GM12878 (cell line): ENCODE data around the gene BRME1. TPM values are rescaled to one million over a fixed set of nuclear protein-coding genes. Genes with fewer than 3 reads are reported as not detected.

Source experiments
- ATAC-seq: fragments of 200-7000 bp; cut with Tn5 transposase; 3 replicates; pipeline ENCODE4 v1.9.1; 2020; ENCODE audit warnings: mild to moderate bottlenecking, moderate library complexity
- BruUV-seq: library from RNA; stranded (reverse); fragments of 400-500 nt; replicated peaks from 2 replicates; lab custom pipeline; 2021; lab: Mats Ljungman, UMichigan
- CTCF ChIA-PET: fragments of 300-600 bp; sonication (Branson Sonifier 250); formaldehyde crosslinking; extraction: SDS; loops from one replicate; lab custom pipeline; 2021; ENCODE audit warnings: inconsistent platforms; lab: Yijun Ruan, JAX
- POLR2A ChIA-PET: fragments of 350-600 bp; formaldehyde crosslinking; extraction: SDS; loops from one replicate; lab custom pipeline; 2021; ENCODE audit warnings: inconsistent platforms; lab: Charles Lee
- RAD21 ChIA-PET: fragments of 300-600 bp; sonication (Branson Sonifier 250); formaldehyde crosslinking; loops from one replicate; lab custom pipeline; 2023; ENCODE audit warnings: antibody characterized with exemption; ENCODE audit not compliant: unreplicated experiment; lab: Charles Lee
- SMC1A ChIA-PET: fragments of 300-600 bp; sonication (Branson Sonifier 250); formaldehyde crosslinking; loops from one replicate; lab custom pipeline; 2023; ENCODE audit not compliant: unreplicated experiment, uncharacterized antibody; lab: Charles Lee
- DNase-seq: peaks from one replicate; pipeline ENCODE4 v3.0.0-alpha.2; 2011; ENCODE audit warnings: low read depth, low spot score
- FAIRE-seq: peaks from 3 replicates; lab custom pipeline; 2011; peaks lifted over from hg19 to GRCh38; lab: Jason Lieb, UNC
- H2AFZ ChIP-seq: 2 replicates; pipeline ENCODE4 v1.6.0; 2011; ENCODE audit warnings: low read depth, low read length, control low read depth; ENCODE audit not compliant: control insufficient read depth
- H3K27ac ChIP-seq: 2 replicates; pipeline ENCODE4 v1.5.1; 2011; ENCODE audit warnings: control low read depth; ENCODE audit not compliant: control insufficient read depth, insufficient read depth
- H3K27me3 ChIP-seq, 2 experiments: replicated peaks in 1 of 2; 2 replicates each; pipeline versions ENCODE4 v1.6.0 to v1.6.1; 2011; ENCODE audit warnings: low read length in 1 of 2; ENCODE audit not compliant: control insufficient read depth in 2 of 2, insufficient read depth in 2 of 2
- H3K36me3 ChIP-seq, 2 experiments: 2 replicates each; pipeline ENCODE4 v1.5.1; 2011; ENCODE audit warnings: low read length in 1 of 2; ENCODE audit not compliant: control insufficient read depth in 2 of 2, insufficient read depth in 2 of 2
- H3K4me1 ChIP-seq: 2 replicates; pipeline ENCODE4 v1.6.1; 2011; ENCODE audit warnings: mild to moderate bottlenecking, low read length, moderate library complexity, mixed read lengths; ENCODE audit not compliant: control insufficient read depth, insufficient read depth
- H3K4me2 ChIP-seq: 2 replicates; pipeline ENCODE4 v1.6.0; 2011; ENCODE audit warnings: control low read depth; ENCODE audit not compliant: control insufficient read depth, insufficient read depth
- H3K4me3 ChIP-seq: fragments of 200-600 bp; sonication (generic); 2 replicates; pipeline ENCODE4 v1.5.1; 2016
- H3K79me2 ChIP-seq: 2 replicates; pipeline ENCODE4 v1.6.0; 2011; ENCODE audit warnings: low read length; ENCODE audit not compliant: control insufficient read depth, insufficient read depth
- H3K9ac ChIP-seq: 2 replicates; pipeline ENCODE4 v1.8.0; 2011; ENCODE audit warnings: low read length, control low read depth, mixed read lengths; ENCODE audit not compliant: control insufficient read depth, insufficient read depth
- H3K9me3 ChIP-seq: replicated peaks from 3 replicates; pipeline ENCODE4 v1.5.1; 2011; ENCODE audit warnings: mild to moderate bottlenecking, low read length; ENCODE audit not compliant: control insufficient read depth, insufficient read depth
- H4K20me1 ChIP-seq: 2 replicates; pipeline ENCODE4 v1.6.0; 2011; ENCODE audit not compliant: control insufficient read depth, insufficient read depth
- BACH1 ChIP-seq: fragments of 450-650 bp; IDR thresholded peaks from 2 replicates; pipeline ENCODE4 v1.6.1; 2017; ENCODE audit warnings: mild to moderate bottlenecking, borderline replicate concordance
- CREB1 ChIP-seq: IDR thresholded peaks from 2 replicates; pipeline ENCODE4 v1.6.1; 2012; ENCODE audit warnings: low read depth, mild to moderate bottlenecking, inconsistent platforms
- ESRRA ChIP-seq: IDR thresholded peaks from 2 replicates; pipeline ENCODE4 v1.6.1; 2012; ENCODE audit warnings: mild to moderate bottlenecking, low read length, improper control_type of control experiment
- FOXM1 ChIP-seq: IDR thresholded peaks from 2 replicates; pipeline ENCODE4 v1.6.1; 2012; ENCODE audit warnings: low read depth, mild to moderate bottlenecking, inconsistent platforms, low read length, moderate library complexity
- MEF2B ChIP-seq: fragments of 450-650 bp; IDR thresholded peaks from 2 replicates; pipeline ENCODE4 v1.6.1; 2018; ENCODE audit warnings: mild to moderate bottlenecking, moderate library complexity; ENCODE audit not compliant: partially characterized antibody, poor library complexity, severe bottlenecking
- MYC ChIP-seq: IDR thresholded peaks from 2 replicates; pipeline ENCODE4 v1.6.1; 2011; ENCODE audit warnings: mild to moderate bottlenecking, low read length, moderate library complexity, inconsistent platforms; ENCODE audit not compliant: insufficient read depth, insufficient replicate concordance, insufficient read length, severe bottlenecking
- NFXL1 ChIP-seq: fragments of 450-650 bp; IDR thresholded peaks from 2 replicates; pipeline ENCODE4 v1.6.1; 2017; ENCODE audit warnings: antibody characterized with exemption, mild to moderate bottlenecking, borderline replicate concordance
- NFYB ChIP-seq: IDR thresholded peaks from 2 replicates; pipeline ENCODE4 v1.6.1; 2011; ENCODE audit warnings: low read depth, mild to moderate bottlenecking, low read length, improper control_type of control experiment, moderate library complexity; ENCODE audit not compliant: insufficient read depth
- NR2C2 ChIP-seq: IDR thresholded peaks from 2 replicates; pipeline ENCODE4 v1.6.1; 2011; ENCODE audit warnings: borderline replicate concordance, low read depth; ENCODE audit not compliant: control insufficient read depth, insufficient read length
- NRF1 ChIP-seq: conservative IDR thresholded peaks from 2 replicates; pipeline ENCODE4 v1.6.1; 2011; ENCODE audit warnings: mild to moderate bottlenecking, low read depth, low read length, improper control_type of control experiment
- POLR2A ChIP-seq: IDR thresholded peaks from 2 replicates; pipeline ENCODE4 v1.6.1; 2011; ENCODE audit warnings: low read depth, mild to moderate bottlenecking, low read length
- POLR2AphosphoS5 ChIP-seq: IDR thresholded peaks from 2 replicates; pipeline ENCODE4 v1.6.1; 2011; ENCODE audit warnings: mild to moderate bottlenecking, low read length, inconsistent platforms
- POU2F2 ChIP-seq: IDR thresholded peaks from 3 replicates; pipeline ENCODE4 v1.6.1; 2011; ENCODE audit warnings: low read depth, mild to moderate bottlenecking, low read length, borderline replicate concordance
- RCOR1 ChIP-seq: conservative IDR thresholded peaks from 2 replicates; pipeline ENCODE4 v1.6.1; 2012; ENCODE audit warnings: low read depth, low read length, improper control_type of control experiment
- SMAD5 ChIP-seq: IDR thresholded peaks from 2 replicates; pipeline ENCODE4 v1.6.1; 2016; ENCODE audit warnings: antibody characterized with exemption, low read depth
- STAT1 ChIP-seq: fragments of 450-650 bp; conservative IDR thresholded peaks from 2 replicates; pipeline ENCODE4 v1.6.1; 2014; ENCODE audit warnings: antibody characterized with exemption, mild to moderate bottlenecking
- TCF7 ChIP-seq: IDR thresholded peaks from 2 replicates; pipeline ENCODE4 v1.6.1; 2014; ENCODE audit warnings: antibody characterized with exemption, borderline replicate concordance
- ZNF207 ChIP-seq: fragments of 450-650 bp; IDR thresholded peaks from 2 replicates; pipeline ENCODE4 v1.6.1; 2014; ENCODE audit warnings: antibody characterized with exemption, mild to moderate bottlenecking, borderline replicate concordance
- ZNF687 ChIP-seq: fragments of 450-650 bp; IDR thresholded peaks from 2 replicates; pipeline ENCODE4 v1.6.1; 2017; ENCODE audit warnings: mild to moderate bottlenecking, moderate library complexity
- WGBS: methylation state at CpG from one replicate; pipeline ENCODE4 v1.1.6; 2016; ENCODE audit warnings: low lambda C conversion rate; ENCODE audit not compliant: insufficient replicate concordance, insufficient coverage; ENCODE audit errors: missing lambda C conversion rate; 5-methylcytosine and 5-hydroxymethylcytosine counted together
- in situ Hi-C: fragments of 300-500 bp; cut with MboI; formaldehyde crosslinking; loops from 9 replicates; pipeline ENCODE4 v1.14.3; 2018; ENCODE audit warnings: mixed read lengths
- intact Hi-C: fragments of 100-400 bp; cut with micrococcal nuclease; formaldehyde crosslinking; loops from one replicate; pipeline ENCODE4 v1.14.2; 2022; ENCODE audit not compliant: unreplicated experiment
- polyA plus RNA-seq, 11 experiments: library from polyadenylated mRNA; depleted of rRNA in 4 of 11; unstranded in 6 of 11; stranded (reverse) in 5 of 11; fragments of >200 nt; fragmentation: Nextera tagmentation in 4 of 11; fragmentation: Illumina TruSeq in 1 of 11; extraction: Ambion mirVana in 4 of 11; extraction: Trizol in 1 of 11; gene quantifications; 1 replicate in 1 of 11; 2 replicates in 10 of 11; pipeline versions ENCODE4 v1.2.1 to v1.2.3, GENCODE V29; 2011 to 2016; ENCODE audit warnings: inconsistent platforms in 2 of 11, missing spikeins in 2 of 11, low read depth in 1 of 11
- total RNA-seq, 4 experiments: library from RNA; depleted of rRNA in 3 of 4; stranded (reverse); fragments of >200 nt in 3 of 4; fragmentation: Illumina TruSeq in 1 of 4; extraction: Trizol in 1 of 4; gene quantifications; 2 replicates each; pipeline versions ENCODE4 v1.2.1 to v1.2.3, GENCODE V29; 2013 to 2021

BRME1 gene
- total and polyA plus RNA-seq, 10 of the 15 experiments (the other 5 are each of a cell fraction or from before 2014, with no cell fraction given): 0.07 to 2.2 (median 1.1) TPM; not detected in 1

DNA sequence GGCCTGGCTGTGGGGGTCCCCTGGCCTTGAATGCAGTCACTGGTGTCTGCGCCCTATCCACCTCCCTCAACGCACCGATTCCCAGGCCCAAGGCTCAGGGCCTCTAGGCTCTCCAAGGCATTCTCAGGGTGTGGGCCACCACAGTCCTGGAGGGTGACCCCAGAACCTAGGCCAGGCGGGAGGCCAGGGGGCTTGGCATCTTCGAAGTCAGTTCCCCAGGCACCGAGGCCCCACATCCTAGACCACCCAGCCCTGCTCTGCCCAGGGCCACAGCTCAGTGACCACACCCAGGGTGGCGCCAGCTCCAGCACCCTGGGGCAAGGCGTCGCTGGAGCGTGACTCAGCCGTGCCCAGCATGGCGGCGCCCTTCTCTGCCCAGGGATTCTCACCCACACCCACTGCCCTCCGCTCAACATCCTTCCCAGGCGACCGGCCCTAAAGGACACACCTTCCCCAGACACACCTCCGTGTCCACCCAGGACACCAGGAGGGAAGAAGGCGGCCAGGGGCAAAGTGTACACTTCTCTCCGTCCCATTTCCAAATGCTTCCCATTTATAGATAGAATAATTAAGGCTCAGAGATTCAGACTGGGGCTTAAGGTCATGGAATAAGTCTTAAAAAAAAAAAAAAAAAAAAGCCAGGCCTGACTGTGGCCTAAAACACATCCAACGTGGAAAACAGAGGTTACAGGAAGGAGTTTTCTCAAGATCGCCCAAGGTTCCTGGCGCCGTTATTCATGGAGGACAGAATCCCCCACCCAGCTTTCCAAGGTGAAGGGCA lies 65.4 kb downstream of the BRME1 start (continued):
- TF ChIP-seq ZNF687 (peak; percentile 62), BACH1 (peak; percentile 17; the same call in 1 of the 2 replicates)

DNA sequence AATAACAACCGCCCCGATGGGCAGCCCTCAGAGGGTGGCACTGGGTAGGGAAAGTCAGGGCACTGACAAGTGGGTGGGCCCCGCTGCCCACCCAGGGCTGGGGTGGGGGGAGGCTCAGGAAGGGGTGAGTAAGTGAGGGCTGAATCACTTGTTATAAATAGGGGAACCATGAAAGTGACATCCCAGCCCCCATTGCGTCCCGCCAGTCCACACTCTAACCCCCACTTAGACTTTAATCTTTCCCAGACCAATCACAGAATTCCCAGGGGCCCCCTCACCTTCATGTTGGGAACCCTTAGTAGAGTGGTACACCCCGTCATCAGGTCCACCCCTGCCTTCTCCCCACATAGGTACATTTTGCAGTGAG lies 66.0 kb downstream of the BRME1 start:
- Histone ChIP-seq H3K4me2 (peak overlapping the region; percentile 99), H3K4me1 (peaks cover 57% of the 10 kb centered on the region), H3K36me3 (peaks cover 0 to 3% of the 10 kb centered on the region in 2 experiments; a peak in 1 of 4 replicates), H2AFZ (no peak overlapping the region), H4K20me1 (no peaks in the 10 kb centered on the region), H3K27ac (peak overlapping the region; percentile 96), H3K4me3 (peak overlapping the region; percentile 92), H3K27me3 (no peaks in the 10 kb centered on the region), H3K9ac (peak overlapping the region; percentile 94), H3K9me3 (no peaks in the 10 kb centered on the region), H3K79me2 (peaks cover 55% of the 10 kb centered on the region)
- ChIA-PET SMC1A (interaction anchor here (0.9 to 4.2 kb wide), 3 partner anchors 22 to 45 kb away, joined by 3 to 37 read pairs (median 4); partner anchors contain the start of gene ZSWIM4), POLR2A (interaction anchor here (0.6 to 7.5 kb wide), 13 partner anchors 8 to 688 kb away, joined by 3 to 85 read pairs (median 3); partner anchors contain the start of genes C19orf53 and ZSWIM4), CTCF (interaction anchor here (0.6 to 7.1 kb wide), 4 partner anchors 19 to 57 kb away, joined by 3 to 51 read pairs (median 4); no protein-coding TSS in a partner anchor), RAD21 (interaction anchor here (0.5 to 4.9 kb wide), 9 partner anchors 12 to 166 kb away, joined by 3 to 68 read pairs (median 3); partner anchors contain the start of genes RFX1 and ZSWIM4)
- FAIRE-seq: no peak
- no peak for DNase-seq
- ATAC-seq: no peak; the same call in 2 of the 3 replicates
- 3% methylated on average over 6 of the region's 6 CpGs for WGBS
- in situ Hi-C loops (loop anchor here (10.0 kb wide), 1 partner anchor 685 kb away; the partner anchor contains the start of genes IER2 and STX10), intact Hi-C loops (loop anchor here (5.0 to 10.0 kb wide), 2 partner anchors 43 to 685 kb away; partner anchors contain the start of genes IER2, STX10 and ZSWIM4)
- BruUV-seq: TSS peak; percentile 79
- no peak for TF ChIP-seq MYC
- TF ChIP-seq NR2C2: no peak
- no peak for TF ChIP-seq ZNF207
- TF ChIP-seq ESRRA: no peak
- TF ChIP-seq CREB1: peak; percentile 14; the same call in 1 of the 2 replicates
- no peak for TF ChIP-seq NRF1
- TF ChIP-seq MEF2B: peak; percentile 48
- TF ChIP-seq POLR2AphosphoS5: peak; percentile 45; the same call in 1 of the 2 replicates
- no peak for TF ChIP-seq TCF7
- TF ChIP-seq NFXL1: no peak
- TF ChIP-seq RCOR1: no peak
- no peak for TF ChIP-seq POLR2A
- TF ChIP-seq FOXM1: no peak
- no peak for TF ChIP-seq STAT1
- no peak for TF ChIP-seq SMAD5
- TF ChIP-seq POU2F2: no peak
- TF ChIP-seq NFYB: no peak
